GM21526 (cell line): ENCODE results near the gene LDLRAD4.

Source experiments
- ATAC-seq: cut with Tn5 transposase; IDR thresholded peaks from one replicate; pipeline ENCODE4 v1.9.1; 2021; ENCODE audit warnings: moderate library complexity; ENCODE audit not compliant: unreplicated experiment, low FRiP score

Gene LDLRAD4

GRCh38 chr18:13300029-13300428, 81.5 kb downstream of the LDLRAD4 start:
- no peak for ATAC-seq

DNA sequence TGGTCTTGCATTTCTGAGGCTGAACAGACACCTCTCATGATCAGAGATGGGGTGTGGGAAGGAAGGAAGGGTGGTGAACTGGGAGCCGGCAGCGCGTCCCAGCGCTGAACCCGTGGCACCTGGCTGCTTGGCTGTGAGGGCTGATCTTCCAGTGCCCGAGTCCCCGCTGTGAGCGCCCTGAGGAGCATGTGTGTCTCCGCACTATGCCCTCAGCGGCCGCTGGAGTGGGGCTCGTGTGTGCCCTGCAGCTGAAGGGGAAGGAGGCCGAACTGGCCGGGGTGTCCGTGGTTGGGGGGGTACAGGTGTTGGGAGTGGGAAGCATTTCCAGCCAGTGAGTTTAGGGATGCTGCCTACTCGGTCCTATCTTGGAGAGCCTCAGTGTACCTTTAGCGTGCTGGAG, 82.2 kb downstream of the LDLRAD4 start:
- ATAC-seq = no peak

DNA sequence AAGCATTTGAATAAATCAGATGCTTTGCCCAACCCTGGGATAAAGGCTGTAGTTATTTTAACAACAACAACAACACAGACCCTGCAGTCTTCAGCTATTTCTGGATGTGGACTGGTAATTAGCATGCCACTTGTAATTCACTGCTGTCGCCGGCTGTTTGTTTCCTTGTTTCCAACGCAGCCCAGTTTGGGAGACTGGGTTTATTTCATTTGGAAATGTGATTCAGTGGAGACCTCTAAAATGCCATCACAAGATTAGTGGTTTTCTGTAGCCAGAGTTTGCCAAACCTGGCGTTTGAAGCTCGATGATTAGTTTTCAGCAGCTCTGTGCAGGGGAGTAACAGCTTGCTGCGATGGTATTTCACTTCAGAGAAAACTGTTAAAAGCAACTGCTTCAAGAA, 83.5 kb downstream of the LDLRAD4 start:
- ATAC-seq = no peak

- no peak for ATAC-seq
Observed at GRCh38 chr18:13302457-13303225, 84.1 kb downstream of the LDLRAD4 start.

DNA sequence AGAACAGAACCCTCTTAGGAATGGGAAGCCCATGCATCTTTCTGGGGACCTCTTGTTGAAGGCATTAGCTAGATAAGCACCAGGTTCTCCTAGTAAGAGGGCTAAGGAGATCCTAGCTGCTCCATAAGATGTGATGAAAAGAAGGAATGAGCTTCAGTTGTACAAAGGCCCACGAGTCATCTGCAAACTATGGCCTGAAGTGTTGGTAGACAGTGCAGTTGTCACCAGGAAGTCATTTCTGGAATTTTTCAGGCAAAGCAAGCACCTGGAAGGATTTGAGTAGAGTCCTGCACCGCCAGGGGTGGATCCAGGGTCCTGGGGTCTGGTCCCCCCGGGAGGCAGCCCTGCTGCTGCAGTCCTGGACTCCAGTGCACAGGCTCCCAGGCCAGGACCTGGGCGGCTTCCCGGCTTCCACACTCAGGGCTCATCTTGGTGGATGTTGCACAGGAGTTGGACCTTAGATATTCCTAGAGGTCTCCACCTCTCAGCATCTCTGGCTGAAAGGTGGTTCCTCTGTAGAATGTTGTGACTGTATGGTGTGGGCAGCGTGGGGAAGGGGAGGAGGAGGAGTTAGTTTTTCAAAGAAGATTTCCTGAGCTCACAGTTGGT, 85.3 kb downstream of the LDLRAD4 start:
- no peak for ATAC-seq

- no peak for ATAC-seq
Observed at GRCh38 chr18:13305301-13305700, 86.7 kb downstream of the LDLRAD4 start.

DNA sequence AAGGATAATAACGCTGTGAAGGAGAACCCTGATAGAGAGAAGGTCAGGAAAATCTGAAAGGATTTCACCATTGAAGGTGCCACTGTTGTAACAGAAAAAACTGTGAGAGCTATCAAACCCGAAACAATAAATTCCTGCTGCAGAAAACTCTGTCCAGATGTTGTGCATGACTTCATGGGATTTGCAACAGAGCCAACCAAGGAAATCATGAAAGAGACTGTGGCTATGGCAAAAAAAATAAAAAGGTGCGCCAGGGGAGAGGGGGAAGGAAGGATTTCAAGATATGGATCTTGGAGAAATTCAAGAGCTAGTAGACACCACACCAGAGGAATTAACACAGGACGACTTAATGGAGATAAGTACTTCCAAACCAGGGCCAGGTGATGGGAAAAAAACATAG, 88.0 kb downstream of the LDLRAD4 start:
- ATAC-seq = no peak

GRCh38 chr18:13308369-13308768, 89.8 kb downstream of the LDLRAD4 start:
- ATAC-seq = no peak

DNA sequence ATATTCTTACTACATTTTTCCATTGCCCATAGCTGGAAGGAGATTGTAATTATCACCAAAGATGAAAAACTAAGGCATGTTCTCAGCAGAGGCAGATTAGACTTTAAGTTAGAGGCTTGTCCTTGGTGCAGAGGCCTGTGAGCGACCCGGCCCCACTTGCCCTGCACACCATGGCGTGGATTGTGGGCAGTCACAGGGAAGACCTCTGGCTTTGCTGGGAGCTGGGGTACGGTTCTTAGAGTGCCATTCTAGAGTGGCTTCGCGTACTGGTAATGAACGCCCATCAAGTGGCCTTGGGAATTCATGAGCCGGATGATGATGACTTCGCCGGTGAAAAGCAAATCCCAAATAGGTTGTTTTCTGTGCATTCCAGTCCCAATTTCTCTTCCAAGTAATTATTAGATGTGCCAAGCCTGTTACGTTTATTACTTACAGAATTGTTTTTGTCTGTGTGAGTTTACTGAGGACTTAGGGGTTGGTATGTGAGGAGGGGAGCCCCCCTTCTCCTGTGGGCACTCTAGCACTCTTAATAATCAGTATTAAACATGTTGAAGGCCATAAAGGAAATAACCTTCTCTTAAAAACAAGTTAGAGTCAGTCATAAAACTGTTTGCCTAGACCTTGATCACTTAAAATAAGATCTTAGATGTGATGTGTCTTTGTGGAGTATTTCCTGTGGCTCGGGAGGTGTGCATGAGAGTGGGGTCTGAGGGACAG, 90.6 kb downstream of the LDLRAD4 start:
- ATAC-seq = no peak

- ATAC-seq = no peak
Observed at GRCh38 chr18:13309748-13310670, 91.4 kb downstream of the LDLRAD4 start.

GRCh38 chr18:13311193-13311592, 92.6 kb downstream of the LDLRAD4 start:
- ATAC-seq = no peak

DNA sequence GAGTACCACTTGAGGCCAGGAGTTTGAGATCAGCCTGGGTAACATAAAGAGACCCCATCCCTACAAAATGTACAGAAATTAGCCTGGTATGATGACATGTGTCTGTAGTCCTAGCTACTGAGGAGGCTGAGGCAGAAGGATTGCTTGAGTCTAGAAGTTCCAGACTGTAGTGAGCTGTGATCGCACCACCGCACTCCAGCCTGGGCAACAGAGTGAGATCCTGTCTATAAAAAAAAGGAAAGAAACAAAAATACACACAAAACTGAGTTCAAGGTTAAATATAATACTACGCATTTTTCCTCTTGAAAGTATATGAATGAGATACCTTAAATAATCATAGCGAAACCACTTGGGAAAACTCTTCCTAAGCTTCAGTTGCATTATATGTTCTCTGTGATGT, 94.0 kb downstream of the LDLRAD4 start:
- ATAC-seq = no peak

DNA sequence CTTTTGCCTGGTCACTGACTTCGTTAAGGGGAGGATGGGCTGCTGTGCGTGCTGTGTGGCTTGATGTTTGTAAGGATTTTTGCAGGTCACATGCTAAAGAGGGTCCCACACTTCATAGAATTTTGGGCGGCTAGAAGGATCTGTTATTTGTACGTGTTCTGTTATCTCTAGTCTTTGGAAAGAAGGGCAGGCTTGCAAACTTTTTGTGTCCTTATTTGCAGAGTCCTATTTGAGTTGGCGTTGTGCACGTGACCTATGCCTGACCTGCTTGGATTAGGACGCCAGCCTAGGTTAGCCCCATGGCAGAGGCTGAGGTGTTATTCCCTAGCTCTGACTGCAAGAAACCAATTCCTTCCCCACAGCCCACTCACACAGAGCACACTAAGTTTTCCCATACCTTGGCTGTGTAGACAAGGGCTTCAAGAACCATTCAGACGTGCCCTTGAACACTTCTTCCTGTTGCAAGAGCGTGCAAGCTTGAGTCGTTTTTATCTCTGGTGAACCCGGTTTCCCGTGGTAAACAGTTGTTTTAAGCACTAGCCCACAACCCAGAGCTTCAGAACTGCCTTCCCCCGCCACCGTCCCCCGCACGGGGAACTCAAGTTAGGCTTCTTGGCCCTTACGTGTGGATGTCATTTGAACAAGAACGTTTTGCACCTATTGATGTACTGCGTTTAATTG, 94.6 kb downstream of the LDLRAD4 start:
- ATAC-seq = no peak

DNA sequence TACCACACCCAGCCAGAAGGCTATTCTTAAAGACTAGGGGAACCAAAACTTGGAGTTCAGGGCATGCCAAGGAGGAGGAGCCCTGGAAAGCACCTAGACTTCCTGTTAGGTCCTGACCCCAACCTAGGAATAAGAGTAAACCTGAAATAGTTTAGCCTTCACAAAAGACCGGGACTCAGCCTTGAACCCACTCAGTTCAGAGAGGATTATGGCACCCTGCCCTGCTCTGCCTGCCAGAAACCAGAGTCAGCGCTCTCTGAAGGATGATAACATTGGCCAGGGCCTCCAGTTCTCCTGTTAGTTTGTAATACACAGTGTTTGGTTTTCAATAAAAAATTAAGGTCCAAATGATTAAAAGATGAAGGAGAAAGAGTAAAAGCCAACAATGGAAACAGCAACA, 96.4 kb downstream of the LDLRAD4 start:
- no peak for ATAC-seq

GRCh38 chr18:13316063-13316462, 97.5 kb downstream of the LDLRAD4 start:
- no peak for ATAC-seq

DNA sequence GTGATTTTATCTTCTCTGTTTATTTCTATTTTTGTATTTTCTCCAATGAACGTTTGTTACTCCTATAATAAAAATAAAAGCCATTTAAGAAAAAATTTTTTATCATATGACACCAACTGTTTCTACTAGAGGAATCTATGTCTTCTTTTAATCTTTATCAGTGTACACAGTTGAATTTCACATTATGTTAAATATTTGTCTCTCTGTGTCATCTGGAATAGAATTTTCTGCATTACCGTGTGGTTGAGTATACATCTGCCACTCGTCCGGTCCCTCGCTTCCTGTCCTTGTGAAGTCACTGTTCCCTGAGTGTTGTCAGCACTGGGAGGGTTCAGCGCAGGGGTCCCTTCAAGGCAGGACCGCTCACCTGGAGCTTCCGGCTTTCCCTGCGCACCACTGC, 99.2 kb downstream of the LDLRAD4 start:
- no peak for ATAC-seq

DNA sequence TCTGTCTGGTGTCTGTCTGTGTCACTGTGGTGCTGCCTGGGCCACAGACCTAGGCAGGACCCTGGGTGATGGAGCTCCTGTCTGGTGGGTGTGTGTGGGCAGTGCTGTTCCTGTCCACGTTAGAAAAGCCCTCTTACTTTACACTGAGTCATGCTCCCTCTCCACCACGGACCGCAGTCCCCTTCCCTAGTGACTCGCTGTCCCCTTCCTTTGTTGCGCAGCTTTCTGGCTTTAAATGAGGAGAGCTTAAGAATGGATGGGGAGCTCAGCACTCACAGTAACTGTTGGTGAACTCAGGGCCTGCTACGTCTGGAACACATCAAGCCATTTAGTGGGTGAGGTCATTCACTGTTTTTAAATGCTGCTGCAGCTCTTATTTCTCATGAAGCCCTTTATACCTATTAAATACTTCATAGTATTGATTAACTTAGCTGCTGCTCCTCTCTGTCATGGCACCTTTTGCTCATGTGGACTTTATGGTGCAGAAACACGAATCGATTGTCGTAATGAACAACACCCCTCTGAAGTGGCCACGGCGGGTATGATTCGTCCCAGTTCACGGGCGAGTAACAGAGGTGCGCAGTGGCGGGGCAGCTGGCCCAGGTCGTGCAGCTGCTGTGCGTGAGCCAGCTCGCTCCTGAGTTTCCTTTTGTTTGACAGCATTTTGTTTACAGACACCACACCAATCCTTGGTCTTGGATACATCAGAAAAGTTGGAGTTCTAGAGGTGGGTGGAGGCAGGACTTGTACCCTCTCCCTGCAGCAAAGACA, 100.4 kb downstream of the LDLRAD4 start:
- ATAC-seq = no peak

- no peak for ATAC-seq
Observed at GRCh38 chr18:13319629-13320028, 101.1 kb downstream of the LDLRAD4 start.

GRCh38 chr18:13320096-13320495, 101.5 kb downstream of the LDLRAD4 start:
- no peak for ATAC-seq
